GM12892 (cell line): Measurements from ENCODE around the gene GOLPH3L.
"Not testable (repeated sequence)": the region's sequence is repeated elsewhere in the genome, so short reads cannot be mapped to it uniquely, and the experiment has no call there.

Source experiments
- DNase-seq: peaks from one replicate; pipeline ENCODE4 v3.0.0; 2011; ENCODE audit not compliant: insufficient read length
- FAIRE-seq: peaks from 2 replicates; lab custom pipeline; 2011; peaks lifted over from hg19 to GRCh38; lab: Jason Lieb, UNC
- POLR2A ChIP-seq: IDR thresholded peaks from 2 replicates; pipeline ENCODE4 v1.6.1; 2011; ENCODE audit warnings: low read depth, low read length, control low read depth
- POLR2AphosphoS5 ChIP-seq: IDR thresholded peaks from 2 replicates; pipeline ENCODE4 v1.6.1; 2011; ENCODE audit warnings: low read depth, low read length, control low read depth
- TAF1 ChIP-seq: IDR thresholded peaks from 2 replicates; pipeline ENCODE4 v1.6.1; 2011; ENCODE audit warnings: low read depth, mild to moderate bottlenecking, control low read depth, low read length, borderline replicate concordance

Gene GOLPH3L

DNA sequence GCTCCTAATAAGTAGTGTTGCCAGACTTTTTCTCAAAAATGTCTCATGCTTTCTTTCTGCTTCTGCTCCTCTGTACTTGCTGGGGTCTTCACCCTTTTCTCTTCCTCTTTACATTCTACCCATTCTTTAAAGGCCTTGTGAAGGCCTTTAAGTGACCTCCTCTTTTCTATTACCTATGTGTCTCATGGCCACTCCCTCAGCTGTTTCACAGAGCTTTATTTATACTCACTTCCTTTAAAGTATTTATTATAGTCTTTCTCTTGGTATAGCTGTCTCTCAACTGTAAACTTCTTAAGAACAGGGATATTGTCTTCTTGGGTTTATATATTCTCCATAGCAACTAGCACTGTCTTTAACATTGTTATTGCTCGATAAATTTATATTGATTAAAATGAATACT is 792 bp downstream of the GOLPH3L start:
- FAIRE-seq (peak; percentile 36), DNase-seq (no peak)
- TF ChIP-seq TAF1 (no peak), POLR2A (no peak), POLR2AphosphoS5 (no peak)

DNA sequence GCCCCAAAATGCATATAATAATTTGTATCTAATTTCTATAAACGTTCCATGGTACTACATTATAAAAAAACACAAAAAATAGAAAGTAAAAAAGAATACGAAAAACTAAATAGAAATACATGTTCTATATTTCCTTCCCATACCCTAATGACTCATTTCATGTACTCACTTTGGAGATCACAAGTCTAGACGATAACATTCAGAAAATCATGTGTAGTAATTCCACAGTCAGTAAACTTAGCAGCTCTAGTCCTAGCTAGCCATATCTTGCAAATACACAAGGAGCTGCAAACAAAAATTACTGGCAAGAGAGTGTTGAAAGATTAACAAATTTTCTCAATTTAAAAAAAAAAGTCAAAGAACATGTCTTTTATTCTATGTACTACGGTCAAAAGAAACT is 1.4 kb downstream of the GOLPH3L start:
- DNase-seq (no peak), FAIRE-seq (no peak)
- TF ChIP-seq POLR2A (no peak), POLR2AphosphoS5 (no peak), TAF1 (no peak)

DNA sequence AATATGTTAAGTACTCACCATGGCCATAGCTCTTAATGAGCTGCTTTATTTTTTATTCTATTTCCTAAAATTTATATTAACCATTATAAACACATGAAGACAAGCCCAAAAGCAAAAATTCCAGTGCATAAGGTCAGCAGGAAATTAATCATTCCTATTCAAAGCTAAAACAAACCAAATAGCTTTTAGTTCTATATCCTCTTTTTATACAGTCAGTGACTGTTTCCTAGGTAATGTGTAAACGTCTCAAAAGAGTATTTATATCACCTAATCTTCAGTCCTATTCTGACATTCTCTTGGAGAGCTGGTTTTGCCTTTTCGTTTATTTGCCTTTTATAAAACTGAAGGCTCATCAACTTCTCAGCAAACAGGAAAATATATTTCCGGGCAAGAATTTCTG is 4.2 kb downstream of the GOLPH3L start:
- FAIRE-seq: no peak
- no peak for TF ChIP-seq TAF1
- TF ChIP-seq POLR2A: no peak
- no peak for TF ChIP-seq POLR2AphosphoS5

DNA sequence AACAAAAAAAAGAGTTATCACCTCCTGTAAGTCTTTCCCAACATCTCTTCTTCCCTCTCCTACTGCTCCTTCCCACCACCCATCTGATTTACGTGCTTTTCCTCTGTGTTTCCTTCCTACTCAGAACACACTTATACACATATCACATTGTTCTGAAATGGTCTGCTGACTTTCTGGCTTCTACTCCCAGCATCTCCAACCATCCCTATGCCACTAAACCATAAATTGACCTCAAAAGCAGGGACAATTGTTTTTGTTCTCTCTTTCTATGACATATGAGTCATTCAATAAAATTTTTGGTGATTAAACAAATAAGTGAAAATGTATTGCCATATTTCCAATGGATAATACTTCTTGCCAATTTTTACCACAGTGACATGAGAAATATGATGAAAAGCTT is 8.2 kb downstream of the GOLPH3L start:
- TF ChIP-seq POLR2AphosphoS5 (no peak), TAF1 (no peak), POLR2A (no peak)
- DNase-seq (no peak), FAIRE-seq (no peak)

More for the DNA sequence above, 4.2 kb downstream of the GOLPH3L start:
- no peak for DNase-seq

DNA sequence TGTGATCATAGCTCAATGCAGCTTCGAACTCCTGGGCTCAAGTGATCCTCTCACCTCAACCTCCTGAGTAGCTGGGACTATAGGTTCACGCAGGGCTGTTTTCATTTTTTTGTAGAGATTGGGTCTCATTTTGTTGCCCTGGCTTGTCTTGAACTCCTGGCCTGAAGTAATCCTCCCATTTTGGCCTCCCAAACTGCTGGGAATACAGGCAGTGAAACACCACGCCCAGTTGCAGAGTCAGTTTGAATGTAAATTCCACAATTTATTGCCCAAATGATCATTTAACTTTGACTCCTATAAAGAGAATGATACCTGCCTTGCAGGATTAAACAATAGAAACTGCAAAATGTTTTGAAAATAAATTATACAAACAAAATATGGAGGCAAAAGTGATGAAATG is 10.7 kb downstream of the GOLPH3L start:
- DNase-seq: no peak
- FAIRE-seq: no peak
- TF ChIP-seq POLR2AphosphoS5 (no peak), POLR2A (no peak), TAF1 (no peak)

DNA sequence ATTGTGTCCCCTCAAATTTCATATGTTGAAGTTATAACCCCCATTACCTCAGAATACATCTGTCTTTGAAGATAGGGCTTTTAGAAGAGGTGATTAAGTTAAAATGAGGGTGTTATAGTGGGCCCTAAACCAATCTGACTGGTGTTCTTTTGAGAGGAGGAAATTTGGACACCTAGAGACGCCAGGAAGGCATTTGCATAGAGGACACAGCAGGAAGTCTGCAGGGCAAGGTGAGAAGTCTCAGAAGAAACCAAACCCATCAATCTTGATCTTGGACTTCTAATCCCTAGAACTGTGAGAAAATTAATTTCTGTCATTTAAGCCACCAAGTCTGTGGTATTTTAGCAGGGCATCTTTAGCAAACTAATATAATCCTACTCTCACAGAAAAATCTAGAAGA is 13.0 kb downstream of the GOLPH3L start:
- DNase-seq (no peak), FAIRE-seq (peak; percentile 63)
- TF ChIP-seq TAF1: no peak
- no peak for TF ChIP-seq POLR2A
- TF ChIP-seq POLR2AphosphoS5: no peak

DNA sequence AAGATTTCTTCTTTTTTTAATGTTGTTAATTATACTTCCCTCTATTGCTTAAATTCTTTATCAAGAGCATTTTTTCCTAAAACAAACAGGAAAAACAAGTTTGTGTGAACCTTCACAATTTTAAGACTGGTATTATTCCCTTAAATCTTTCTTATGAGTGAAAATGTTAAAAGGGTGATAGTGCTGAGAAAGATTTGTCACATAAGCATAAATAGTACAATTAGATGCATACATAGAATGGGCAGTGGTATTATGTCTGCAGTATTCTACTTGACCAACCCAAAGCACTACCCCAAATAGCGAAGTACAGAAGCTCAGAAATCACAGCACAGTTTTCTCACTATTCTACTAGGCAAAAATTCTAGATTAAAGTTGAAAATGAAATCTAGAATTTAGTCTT is 18.0 kb downstream of the GOLPH3L start:
- TF ChIP-seq POLR2A (no peak), TAF1 (no peak)
- no peak for DNase-seq
- FAIRE-seq: no peak

DNA sequence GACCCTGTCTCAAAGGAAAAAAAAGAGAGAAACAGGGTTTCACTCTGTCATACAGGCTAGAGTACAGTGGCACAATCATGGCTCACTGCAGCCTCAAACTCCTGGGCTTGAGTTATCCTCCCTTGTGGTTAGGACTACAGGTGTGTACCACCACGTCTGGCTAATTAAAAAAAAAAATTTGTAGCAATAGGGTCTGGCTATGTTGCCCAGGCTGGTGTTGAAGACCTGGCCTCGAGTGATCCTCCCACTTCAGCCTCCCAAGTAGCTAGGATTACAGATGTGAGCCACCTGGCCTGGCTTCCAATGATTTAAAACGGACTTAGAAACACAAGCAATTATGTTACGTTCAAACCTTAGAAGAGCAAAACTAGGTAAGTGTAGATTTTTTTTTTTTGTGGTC is 22.1 kb downstream of the GOLPH3L start:
- FAIRE-seq: no peak
- DNase-seq: no peak
- TF ChIP-seq POLR2A: no peak
- no peak for TF ChIP-seq TAF1
- TF ChIP-seq POLR2AphosphoS5: no peak

DNA sequence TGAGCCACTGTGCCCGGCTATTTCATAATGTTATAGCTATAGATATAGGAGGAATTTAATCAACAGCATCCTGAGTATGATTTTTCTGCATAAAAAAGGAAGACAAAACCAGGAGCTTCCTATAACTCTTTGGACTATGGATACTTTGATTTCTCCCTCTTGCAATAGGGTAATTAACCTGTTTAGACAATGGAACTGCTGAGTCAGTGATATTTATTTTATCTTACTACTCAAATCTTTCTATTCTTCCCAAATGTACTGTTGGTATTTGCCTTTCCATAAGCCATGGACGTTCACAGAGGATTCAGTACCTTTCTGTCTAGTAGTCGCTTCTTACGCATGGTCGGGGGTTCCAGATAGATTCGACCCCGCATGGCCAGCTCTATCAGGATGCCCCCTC is 33.6 kb downstream of the GOLPH3L start:
- TF ChIP-seq POLR2A: no peak
- TF ChIP-seq TAF1: no peak
- TF ChIP-seq POLR2AphosphoS5: no peak
- FAIRE-seq: no peak

DNA sequence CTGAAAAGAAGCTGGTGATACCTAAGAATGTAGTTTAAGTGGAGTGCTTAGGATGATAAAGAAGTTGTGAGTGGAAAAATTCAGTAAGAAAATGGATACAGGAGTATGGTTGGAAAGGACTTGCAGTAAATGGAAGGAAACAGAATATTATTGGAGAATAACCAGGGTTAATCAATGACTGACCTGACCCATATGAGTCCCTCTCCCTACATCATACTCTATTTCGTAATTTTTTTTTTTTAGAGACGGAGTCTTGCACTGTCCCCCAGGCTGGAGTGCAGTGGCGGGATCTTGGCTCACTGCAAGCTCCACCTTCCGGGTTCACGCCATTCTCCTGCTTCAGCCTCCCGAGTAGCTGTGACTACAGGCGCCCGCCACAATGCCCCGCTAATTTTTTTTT is 34.1 kb downstream of the GOLPH3L start:
- FAIRE-seq: no peak
- DNase-seq: no peak
- TF ChIP-seq POLR2AphosphoS5 (no peak), TAF1 (no peak), POLR2A (no peak)

More for the DNA sequence above, 33.6 kb downstream of the GOLPH3L start:
- DNase-seq: no peak

DNA sequence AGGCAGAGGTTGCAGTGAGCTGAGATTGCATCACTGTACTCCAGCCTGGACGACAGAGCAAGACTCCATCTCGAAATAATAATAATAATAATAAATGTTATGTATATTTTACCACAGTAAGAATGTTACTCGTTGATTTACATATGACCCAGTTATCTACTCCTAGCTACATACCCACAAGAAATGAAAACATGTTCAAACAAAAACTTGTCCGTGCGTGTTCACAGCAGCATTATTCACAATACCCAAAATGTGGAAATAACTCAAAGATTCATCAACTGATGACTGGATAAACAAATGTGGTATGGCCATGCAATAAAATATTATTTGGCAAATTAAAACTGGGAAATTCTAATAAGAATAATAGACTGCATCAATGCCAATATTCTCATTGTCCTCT is 35.8 kb downstream of the GOLPH3L start:
- no peak for FAIRE-seq
- no peak for DNase-seq
- TF ChIP-seq POLR2AphosphoS5 (no peak), POLR2A (no peak)

DNA sequence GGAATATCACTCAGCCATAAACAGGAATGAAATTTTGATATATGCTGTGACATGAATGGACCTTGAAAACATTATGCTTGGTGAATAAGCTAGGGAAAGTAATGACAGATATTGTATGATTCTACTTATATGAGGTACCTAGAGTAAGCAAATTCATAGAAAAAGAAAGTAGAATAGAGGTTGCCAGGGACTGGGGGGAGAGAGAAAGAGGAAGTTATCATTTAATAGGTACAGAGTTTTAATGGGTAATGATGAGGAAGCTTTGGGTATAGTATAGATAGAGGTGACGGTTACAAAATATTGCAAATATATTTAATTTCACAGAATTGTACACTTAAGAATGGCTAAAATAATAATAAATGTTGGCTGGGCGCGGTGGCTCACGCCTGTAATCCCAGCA is 36.4 kb downstream of the GOLPH3L start:
- TF ChIP-seq POLR2AphosphoS5: no peak
- no peak for FAIRE-seq
- DNase-seq: no peak

DNA sequence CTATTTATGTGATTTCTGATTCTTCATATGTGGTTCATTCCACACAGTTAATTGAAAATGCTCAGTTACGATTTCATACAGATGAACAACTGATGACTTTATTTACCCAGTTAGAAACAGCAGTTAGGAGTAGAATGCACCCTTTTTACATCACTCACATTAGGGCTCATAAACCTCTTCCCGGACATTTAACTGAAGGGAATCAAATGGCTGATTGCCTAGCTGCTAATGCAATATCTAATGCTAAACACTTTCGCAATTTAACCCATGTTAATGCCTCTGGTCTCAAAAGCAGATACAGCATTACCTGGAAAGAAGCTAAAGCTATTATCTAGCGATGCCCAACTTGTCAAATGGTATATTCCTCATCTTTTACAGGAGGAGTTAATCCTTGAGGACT is 39.9 kb downstream of the GOLPH3L start:
- DNase-seq, FAIRE-seq: not testable (repeated sequence)

DNA sequence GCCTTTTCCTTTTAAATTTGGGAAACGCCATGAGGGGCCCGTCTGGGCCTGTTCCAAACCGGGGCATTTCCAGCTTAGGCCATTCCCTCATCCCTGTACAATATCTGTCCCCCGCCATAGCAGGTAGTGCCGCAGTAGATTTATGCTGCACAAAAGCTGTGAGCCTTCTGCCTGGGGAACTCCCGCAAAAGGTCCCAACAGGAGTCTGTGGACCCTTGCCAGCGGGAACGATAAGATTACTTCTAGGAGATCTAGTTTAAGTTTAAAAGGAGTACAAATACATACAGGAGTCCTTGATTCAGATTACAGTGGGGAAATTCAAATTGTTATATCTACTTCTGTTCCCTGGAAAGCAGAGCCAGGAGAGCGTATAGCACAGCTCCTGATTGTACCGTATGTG is 42.3 kb downstream of the GOLPH3L start:
- DNase-seq, FAIRE-seq: not testable (repeated sequence)
